Right lobe of liver (tissue), 6 donors: ENCODE measurements around the gene CEACAM18. TPM values are rescaled to one million over a fixed set of nuclear protein-coding genes. Genes with fewer than 3 reads are reported as not detected.

Experiments
- ATAC-seq, 4 donors: fragments of 200-7000 bp; cut with Tn5 transposase; one replicate each; pipeline ENCODE4 v1.9.1; 2020; ENCODE audit warnings: mild to moderate bottlenecking in 4 of 4, moderate library complexity in 4 of 4
- DNase-seq, 3 donors: peaks; one replicate each; pipeline ENCODE4 v3.0.0-alpha.2; 2020
- H3K27ac ChIP-seq, 3 donors: fragments of 200-600 bp; one replicate each; pipeline ENCODE4 v1.8.0; 2022
- H3K27me3 ChIP-seq, 2 donors: fragments of 200-600 bp; one replicate each; pipeline ENCODE4 v1.8.0; 2022
- H3K36me3 ChIP-seq, 4 donors: fragments of 200-600 bp; sonication (generic) in 1 of 4; one replicate each; pipeline versions ENCODE4 v1.5.1 to v1.8.0; 2017 to 2022; ENCODE audit warnings: control low read depth in 1 of 4
- H3K4me1 ChIP-seq, 4 donors: fragments of 200-600 bp; sonication (generic) in 1 of 4; one replicate each; pipeline versions ENCODE4 v1.5.1 to v1.8.0; 2017 to 2022; ENCODE audit warnings: control low read depth in 1 of 4
- H3K4me3 ChIP-seq, 3 donors: fragments of 200-600 bp; one replicate each; pipeline ENCODE4 v1.8.0; 2022
- H3K9me3 ChIP-seq, 4 donors: fragments of 200-600 bp; sonication (generic) in 1 of 4; one replicate each; pipeline versions ENCODE4 v1.5.1 to v1.8.0; 2017 to 2022; ENCODE audit warnings: control low read depth in 1 of 4
- CTCF ChIP-seq, 4 donors: fragments of 200-600 bp in 3 of 4; fragments of 450-650 bp in 1 of 4; IDR thresholded peaks; one replicate each; pipeline versions ENCODE4 v1.5.1 to v1.8.0; 2016 to 2022; ENCODE audit warnings: antibody characterized with exemption in 4 of 4, mild to moderate bottlenecking in 2 of 4
- POLR2A ChIP-seq: fragments of 450-650 bp; IDR thresholded peaks from one replicate; pipeline ENCODE4 v1.6.1; 2017; ENCODE audit warnings: antibody characterized with exemption, mild to moderate bottlenecking
- WGBS: methylation state at CpG from one replicate; pipeline ENCODE4 v1.1.6; 2018; ENCODE audit warnings: low coverage, low lambda C conversion rate; ENCODE audit not compliant: insufficient coverage; ENCODE audit errors: missing lambda C conversion rate; 5-methylcytosine and 5-hydroxymethylcytosine counted together
- intact Hi-C, 2 donors: fragments of 100-400 bp; cut with DNase I; formaldehyde crosslinking; loops; one replicate each; pipeline versions ENCODE4 v1.11.2 to v1.14.1; 2022
- total RNA-seq, 6 experiments: library from RNA; depleted of rRNA in 2 of 6; stranded (reverse); fragments of >200 nt in 2 of 6; fragmentation: NEBNext Ultra II Directional in 3 of 6; extraction: Animal tissue kit (Norgen Biotek cat#: 25700) in 3 of 6; gene quantifications; one replicate each; pipeline versions ENCODE4 v1.1.0 to v1.2.4, GENCODE V29; 2016 to 2023
- donor health status: DM: no; HTN: yes; CAD: no.
- donor health status: DM: no; HTN: no; CAD: no.
- donor health status: DM: no; HTN: no; CAD: no.
- donor health status: DM: no; HTN: yes; CAD: no.
- donor health status: DM: no; HTN: yes; CAD: no.

The CEACAM18 gene
- total RNA-seq, 6 experiments from 2014 or later, result not detected

- Histone ChIP-seq H3K4me1 (no peaks in the 10 kb centered on the region), H3K27ac (no peak overlapping the region), H3K9me3 (no peaks in the 10 kb centered on the region), H3K36me3 (no peaks in the 10 kb centered on the region), H3K27me3 (no peaks in the 10 kb centered on the region), H3K4me3 (no peak overlapping the region)
- 65% methylated on average over 5 of the region's 5 CpGs for WGBS
- TF ChIP-seq POLR2A (no peak), CTCF (IDR thresholded peaks at IDR 0.05) (no peak)
- no peak for DNase-seq
- intact Hi-C loops, result no loop called here
- ATAC-seq, result no peak
These were observed 27.5 kb upstream of the CEACAM18 start for GRCh38 chr19:51450730-51451307.

GRCh38 chr19:51456541-51457290, 21.6 kb upstream of the CEACAM18 start:
- intact Hi-C loops, result no loop called here
- no peak overlapping the region for H3K27ac ChIP-seq
- ATAC-seq, result peak; percentile 14 to 42 (median 28)
- H3K9me3 ChIP-seq, result no peaks in the 10 kb centered on the region
- TF ChIP-seq CTCF (IDR thresholded peaks at IDR 0.05) (no peak), POLR2A (no peak)
- DNase-seq, result no peak
- 43% methylated on average over 8 of the region's 11 CpGs for WGBS
- H3K4me1 ChIP-seq, result no peaks in the 10 kb centered on the region
- no peaks in the 10 kb centered on the region for H3K36me3 ChIP-seq
- H3K4me3 ChIP-seq, result no peak overlapping the region
- no peaks in the 10 kb centered on the region for H3K27me3 ChIP-seq

GRCh38 chr19:51457351-51458013, 20.9 kb upstream of the CEACAM18 start:
- Histone ChIP-seq H3K4me3 (no peak overlapping the region), H3K36me3 (no peaks in the 10 kb centered on the region), H3K27me3 (no peaks in the 10 kb centered on the region), H3K4me1 (no peaks in the 10 kb centered on the region), H3K27ac (no peak overlapping the region), H3K9me3 (no peaks in the 10 kb centered on the region)
- TF ChIP-seq CTCF (IDR thresholded peaks at IDR 0.05) (no peak), POLR2A (no peak)
- intact Hi-C loops, result no loop called here
- no peak for DNase-seq
- WGBS, result 33% methylated on average over 1 of the region's 11 CpGs
- ATAC-seq, result no peak

- 49% methylated on average over 8 of the region's 10 CpGs for WGBS
- no peak within 1 kb of the TSS for H3K4me3 ChIP-seq
These were observed 20.2 kb upstream of the CEACAM18 start, which contains the start of gene SIGLEC8 for GRCh38 chr19:51458051-51458645. Gene SIGLEC8, minus strand, starts transcription at chr19:51458454. Its CDS starts 67 bp downstream, at chr19:51458387.

More at GRCh38 chr19:51458051-51458645, 20.2 kb upstream of the CEACAM18 start, which contains the start of gene SIGLEC8:
- peak in 3 of 4 donors; percentile 21 to 35 (median 23) for ATAC-seq
- Histone ChIP-seq H3K27ac (no peak within 1 kb of the TSS), H3K27me3 (no peaks in the 10 kb centered on the region), H3K36me3 (no peaks in the 10 kb centered on the region), H3K4me1 (no peaks in the 10 kb centered on the region), H3K9me3 (no peaks in the 10 kb centered on the region)
- intact Hi-C loops, result no loop called here
- DNase-seq, result no peak
- TF ChIP-seq POLR2A (no peak), CTCF (IDR thresholded peaks at IDR 0.05) (no peak)
